Measurements from ENCODE around the gene TOGARAM1.

Gene TOGARAM1

DNA sequence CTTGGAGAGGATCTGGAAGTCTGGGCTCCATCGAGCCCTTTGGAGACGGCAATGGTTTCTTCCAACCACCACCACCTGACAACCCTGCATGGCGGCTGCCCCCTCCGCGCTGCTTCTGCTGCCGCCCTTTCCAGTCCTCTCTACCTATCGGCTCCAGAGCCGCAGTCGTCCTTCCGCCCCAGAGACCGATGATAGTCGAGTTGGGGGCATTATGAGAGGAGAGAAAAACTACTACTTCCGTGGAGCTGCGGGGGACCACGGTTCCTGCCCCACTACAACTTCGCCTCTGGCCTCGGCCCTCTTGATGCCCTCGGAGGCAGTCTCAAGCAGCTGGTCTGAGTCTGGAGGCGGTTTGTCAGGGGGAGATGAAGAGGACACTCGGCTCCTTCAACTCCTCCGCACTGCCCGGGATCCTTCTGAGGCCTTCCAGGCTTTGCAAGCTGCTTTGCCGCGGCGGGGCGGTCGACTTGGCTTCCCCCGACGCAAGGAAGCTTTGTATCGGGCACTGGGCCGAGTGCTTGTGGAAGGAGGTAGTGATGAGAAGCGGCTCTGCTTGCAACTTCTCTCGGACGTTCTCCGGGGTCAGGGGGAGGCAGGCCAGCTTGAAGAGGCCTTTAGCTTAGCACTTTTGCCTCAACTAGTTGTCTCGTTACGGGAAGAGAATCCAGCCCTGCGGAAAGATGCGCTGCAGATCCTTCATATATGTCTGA, 499 bp downstream of the TOGARAM1 start:
- peak; percentile 67 for DNase-seq (ENCODE audit: low spot score)

DNA sequence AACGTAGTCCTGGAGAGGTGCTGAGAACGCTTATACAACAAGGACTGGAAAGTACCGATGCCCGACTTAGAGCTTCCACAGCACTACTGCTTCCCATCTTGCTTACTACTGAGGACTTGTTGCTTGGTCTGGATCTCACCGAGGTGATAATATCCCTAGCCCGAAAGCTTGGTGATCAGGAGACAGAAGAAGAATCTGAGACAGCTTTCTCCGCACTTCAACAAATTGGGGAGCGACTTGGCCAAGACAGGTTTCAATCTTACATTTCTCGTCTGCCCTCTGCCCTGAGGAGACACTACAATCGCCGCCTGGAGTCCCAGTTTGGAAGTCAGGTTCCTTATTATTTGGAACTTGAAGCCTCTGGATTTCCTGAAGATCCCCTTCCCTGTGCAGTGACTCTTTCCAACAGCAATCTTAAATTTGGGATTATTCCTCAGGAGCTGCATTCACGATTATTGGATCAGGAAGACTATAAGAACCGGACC, 1.1 kb downstream of the TOGARAM1 start:
- peak; percentile 66 for DNase-seq (ENCODE audit: low spot score)

DNA sequence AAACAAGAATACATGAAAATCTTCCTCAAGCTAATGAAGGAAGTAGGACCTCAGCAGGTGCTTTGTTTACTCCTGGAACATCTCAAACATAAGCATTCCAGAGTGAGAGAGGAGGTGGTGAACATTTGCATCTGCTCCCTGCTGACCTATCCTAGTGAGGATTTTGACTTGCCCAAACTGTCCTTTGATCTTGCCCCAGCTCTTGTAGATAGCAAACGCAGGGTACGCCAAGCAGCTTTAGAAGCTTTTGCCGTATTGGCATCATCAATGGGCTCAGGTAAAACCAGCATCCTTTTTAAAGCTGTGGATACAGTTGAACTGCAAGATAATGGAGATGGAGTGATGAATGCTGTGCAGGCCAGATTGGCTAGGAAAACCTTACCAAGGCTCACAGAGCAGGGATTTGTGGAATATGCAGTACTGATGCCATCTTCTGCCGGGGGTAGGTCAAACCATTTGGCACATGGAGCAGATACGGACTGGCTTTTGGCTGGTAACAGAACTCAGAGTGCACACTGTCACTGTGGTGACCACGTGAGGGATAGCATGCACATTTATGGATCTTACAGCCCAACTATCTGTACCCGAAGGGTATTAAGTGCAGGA, 1.9 kb downstream of the TOGARAM1 start:
- DNase-seq (ENCODE audit: low spot score) = peak; percentile 75

DNA sequence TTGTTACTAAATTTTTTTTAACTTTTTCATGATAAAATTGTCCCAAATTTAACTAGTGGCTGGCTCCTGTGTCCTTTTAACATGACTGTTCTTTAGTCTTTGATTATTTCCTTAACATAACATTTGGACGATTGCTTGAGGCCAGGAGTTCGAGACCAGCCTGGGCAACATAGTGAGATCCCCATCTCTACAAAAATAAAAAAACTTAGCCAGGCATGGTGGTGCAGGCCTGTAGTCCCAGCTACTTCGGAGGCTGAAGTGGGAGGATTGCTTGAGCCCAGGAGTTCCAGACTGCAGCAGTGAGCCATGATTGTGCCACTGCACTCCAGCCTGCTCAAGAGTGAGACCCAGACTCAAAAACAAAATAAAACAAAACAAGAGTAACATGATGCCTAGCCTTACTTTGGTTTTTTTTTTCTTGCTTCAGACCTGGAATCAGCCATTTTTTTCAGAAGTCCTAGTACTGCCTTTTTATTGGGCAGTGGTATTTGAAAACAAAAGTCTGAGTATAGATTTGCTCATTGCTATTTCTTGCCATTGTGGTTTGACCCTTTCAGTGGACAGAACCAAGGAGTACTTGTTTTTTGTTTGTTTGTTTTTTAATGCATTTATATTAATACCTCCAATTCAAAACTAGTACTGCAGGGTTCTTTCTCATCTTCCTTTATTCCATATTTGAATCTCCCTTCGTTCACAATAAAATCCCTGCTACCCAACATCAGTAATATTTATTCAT, 4.8 kb downstream of the TOGARAM1 start:
- peak; percentile 15 for DNase-seq (ENCODE audit: low spot score)

DNA sequence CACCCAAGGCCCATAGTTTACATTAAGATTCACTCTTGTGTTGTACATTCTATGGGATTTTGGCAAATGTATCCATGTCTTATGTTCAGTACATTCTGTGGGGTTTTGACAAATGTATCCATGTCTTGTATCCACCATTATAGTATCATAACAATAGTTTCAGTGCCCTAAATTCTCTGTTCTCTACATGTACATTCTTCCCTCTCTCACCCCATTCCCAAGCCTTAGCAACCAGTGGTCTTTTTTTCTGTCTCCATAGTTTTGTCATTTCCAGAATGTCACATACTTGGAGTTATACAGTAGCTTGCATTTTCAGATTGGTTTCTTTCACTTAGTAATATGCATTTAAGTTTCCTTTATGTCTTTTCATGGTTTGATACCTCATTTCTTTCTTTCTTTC, 6.7 kb downstream of the TOGARAM1 start:
- DNase-seq (ENCODE audit: low spot score) = no peak

DNA sequence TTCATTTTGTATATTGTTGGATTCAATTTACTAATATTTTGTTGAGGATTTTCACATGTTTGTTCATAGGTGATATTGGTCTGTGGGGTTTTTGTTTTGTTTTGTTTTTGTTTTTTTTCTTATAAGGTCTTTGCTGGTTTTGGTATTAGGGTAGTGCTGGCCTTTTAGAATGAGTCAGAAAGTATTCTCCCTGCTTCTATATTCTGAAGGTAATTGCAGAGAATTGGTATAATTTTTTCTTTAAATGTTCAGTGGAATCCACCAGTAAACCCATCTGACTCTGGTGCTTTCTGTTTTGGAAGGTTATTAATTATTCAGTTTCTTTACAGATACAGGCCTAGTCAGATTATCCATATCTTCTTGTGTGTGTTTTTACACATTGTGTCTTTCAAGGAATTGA, 8.9 kb downstream of the TOGARAM1 start:
- no peak for DNase-seq (ENCODE audit: low spot score)

DNA sequence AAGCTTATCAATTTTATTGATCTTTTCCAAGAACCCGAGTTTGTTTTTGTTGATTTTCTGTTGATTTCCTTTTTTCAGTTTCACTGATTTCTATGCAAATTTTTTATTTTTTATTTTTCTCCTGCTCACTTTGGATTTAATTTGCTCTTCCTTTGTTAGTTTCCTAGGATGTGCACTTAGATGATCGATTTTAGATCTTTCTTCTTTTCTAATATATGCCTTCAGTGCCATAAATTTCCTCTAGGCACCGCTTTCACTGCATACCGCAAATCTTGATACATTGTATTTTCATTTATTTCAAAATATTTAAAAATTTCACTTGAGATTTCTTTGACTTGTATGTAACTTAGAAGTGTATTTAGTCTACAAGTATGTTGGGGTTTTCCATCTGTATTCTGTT, 9.5 kb downstream of the TOGARAM1 start:
- no peak for DNase-seq (ENCODE audit: low spot score)

DNA sequence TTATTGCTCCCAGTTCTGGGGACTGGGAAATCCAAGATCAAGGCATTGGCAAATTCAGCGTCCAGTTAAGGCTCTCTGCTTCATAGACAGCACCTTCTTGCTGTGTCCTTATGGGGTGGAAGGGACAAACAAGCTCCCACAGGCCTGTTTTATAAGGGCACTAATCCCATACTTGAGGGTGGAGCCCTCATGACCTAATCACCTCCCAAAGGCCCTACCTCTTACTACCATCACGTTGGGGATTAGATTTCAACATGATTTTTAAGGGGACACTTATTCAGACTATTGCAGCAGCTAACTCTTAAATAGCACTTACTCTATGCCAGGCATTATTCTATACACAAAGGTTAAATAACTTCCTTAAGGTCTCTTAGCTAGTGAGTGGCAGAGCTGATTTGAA, 17.3 kb downstream of the TOGARAM1 start:
- no peak for DNase-seq (ENCODE audit: low spot score)

DNA sequence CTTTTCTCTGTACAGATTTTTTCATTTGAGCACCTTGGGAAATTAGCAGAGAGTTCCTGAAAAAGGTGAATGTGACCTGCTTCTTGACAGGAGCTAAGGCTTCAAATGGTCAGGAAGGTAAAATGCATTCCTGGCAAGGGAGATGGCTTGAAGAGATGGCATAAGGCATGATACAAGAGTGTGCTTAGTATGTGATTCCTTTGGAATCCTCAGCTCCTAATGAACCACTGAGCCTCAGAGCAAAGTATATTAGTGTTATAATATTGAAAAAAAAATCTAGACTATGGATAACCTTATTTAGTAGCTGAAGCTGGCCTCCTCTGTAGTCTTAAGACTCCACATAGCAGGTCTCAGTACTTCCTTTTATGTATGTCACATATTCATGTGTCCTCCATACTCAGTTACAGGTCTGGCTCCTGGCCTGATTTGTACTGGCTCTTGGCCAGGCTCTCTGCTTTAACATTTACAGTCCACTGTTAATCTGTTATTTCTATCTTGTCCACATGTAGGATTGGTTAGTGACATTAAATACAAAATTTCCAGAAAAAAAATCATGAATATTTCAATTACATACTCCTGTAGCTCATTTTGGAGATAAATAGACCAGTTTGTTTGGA, 17.9 kb downstream of the TOGARAM1 start:
- DNase-seq (ENCODE audit: low spot score) = no peak

DNA sequence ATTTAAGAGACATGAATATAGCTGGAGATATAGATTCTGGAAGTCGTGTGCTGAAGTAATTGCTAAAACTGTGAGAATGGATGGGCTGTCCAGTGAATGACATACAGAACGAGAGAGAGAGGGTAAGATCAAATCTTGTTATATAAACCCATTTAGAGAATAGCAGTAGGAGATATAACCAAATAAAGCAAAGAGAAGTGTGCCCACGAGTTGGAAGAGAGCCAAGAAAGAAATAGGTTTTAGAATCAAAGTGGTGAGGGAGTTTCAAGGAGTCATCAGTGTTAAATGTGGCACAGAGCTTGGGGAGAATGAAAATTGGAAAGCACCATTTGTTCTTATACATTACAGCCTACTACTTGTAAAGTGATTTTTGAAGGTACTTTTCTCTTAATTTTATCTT, 19.2 kb downstream of the TOGARAM1 start:
- DNase-seq (ENCODE audit: low spot score) = no peak

DNA sequence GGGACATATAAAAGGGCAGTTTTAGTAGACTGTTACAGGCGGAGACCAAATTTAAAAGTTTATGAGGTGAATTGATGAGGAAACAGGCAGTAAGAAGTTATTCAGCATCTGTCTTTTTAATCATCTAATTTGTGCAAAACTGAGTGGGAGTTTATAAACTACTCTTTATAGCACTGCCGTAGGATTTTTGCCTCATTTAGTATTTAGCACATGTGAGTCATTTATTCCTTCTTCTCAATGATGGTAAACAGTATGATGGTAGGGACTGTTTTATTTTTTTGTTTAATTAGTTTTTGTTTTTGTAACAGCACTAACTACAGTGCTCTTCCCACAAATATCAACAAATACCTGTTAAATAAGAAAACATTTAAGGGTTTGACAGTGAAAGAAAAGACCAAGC, 20.6 kb downstream of the TOGARAM1 start:
- no peak for DNase-seq (ENCODE audit: low spot score)

DNA sequence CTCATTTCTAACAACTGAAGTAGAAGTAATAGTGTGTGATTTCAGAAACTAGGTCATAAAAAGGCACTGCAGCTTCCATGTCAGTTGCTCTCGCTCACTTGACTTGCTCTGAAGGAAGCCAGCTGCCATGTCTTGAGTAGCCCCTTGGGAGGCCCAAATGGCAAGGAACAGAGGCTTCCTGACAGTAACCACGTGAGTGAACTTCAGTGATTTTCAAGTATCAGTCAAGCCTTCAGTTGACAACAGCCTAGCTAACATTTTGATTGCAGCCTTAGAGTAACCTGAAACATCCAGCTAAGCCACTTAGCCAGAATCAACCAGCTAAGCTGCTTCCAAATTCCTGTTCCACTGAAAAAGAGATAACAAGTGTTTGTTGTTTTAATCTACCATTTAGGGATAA, 26.7 kb downstream of the TOGARAM1 start:
- no peak for DNase-seq (ENCODE audit: low spot score)

DNA sequence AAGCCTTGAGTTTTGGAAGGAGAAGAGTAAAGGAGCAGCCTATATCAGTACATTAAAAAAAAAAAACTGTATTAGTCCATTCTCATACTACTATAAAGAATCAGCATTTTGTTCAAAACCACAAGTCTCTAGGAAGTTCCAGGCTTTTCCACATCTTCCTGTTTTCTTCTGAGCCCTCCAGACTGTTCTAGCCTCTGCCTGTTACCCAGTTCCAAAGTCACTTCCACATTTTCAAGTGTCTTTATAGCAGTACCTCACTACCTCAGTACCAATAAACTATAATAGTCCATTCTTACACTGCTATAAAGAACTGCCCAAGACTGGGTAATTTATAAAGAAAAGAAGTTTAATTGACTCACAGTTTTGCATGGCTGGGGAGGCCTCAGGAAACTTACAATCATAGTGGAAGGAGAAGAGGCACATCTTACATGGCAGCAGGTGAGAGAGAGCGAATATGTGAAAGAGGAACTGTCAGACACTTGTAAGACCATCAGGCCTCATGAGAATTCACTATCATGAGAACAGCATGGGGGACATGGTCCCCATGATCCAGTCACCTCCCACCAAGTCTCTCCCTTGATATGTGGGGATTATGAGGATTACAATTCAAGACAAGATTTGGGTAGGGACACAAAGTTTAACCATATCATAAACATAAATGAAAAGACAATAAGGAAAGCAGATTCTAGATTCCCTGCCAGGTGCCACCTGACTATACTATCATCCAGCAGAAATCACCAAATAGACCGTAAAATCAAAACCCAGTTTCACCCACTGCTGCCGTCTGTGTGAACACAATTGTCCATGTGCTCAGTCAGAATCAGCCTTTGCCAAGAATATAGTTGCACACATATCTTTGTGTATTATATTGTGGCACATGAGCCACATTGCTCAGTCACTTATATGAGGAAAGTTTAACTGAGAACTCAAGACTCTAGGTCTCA, 27.8 kb downstream of the TOGARAM1 start:
- DNase-seq (ENCODE audit: low spot score) = no peak

DNA sequence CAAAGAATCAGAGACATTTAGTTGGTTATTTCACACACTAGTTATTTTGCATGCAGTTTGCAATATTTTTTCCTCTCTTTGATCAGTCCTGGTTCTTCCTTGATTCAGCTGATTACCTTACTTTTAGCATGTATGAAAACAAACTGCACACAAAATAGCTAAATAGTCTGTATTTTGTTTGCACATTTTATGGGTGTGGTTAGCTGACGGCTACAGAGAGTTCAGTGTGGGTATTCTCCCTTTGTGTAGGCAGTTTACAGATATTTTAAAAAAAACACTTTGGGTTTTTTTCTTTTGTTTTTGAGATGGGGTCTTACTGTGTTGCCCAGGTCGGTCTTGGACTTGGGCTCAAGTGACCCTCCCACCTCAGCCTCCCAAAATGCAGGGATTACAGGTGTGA, 28.5 kb downstream of the TOGARAM1 start:
- no peak for DNase-seq (ENCODE audit: low spot score)

DNA sequence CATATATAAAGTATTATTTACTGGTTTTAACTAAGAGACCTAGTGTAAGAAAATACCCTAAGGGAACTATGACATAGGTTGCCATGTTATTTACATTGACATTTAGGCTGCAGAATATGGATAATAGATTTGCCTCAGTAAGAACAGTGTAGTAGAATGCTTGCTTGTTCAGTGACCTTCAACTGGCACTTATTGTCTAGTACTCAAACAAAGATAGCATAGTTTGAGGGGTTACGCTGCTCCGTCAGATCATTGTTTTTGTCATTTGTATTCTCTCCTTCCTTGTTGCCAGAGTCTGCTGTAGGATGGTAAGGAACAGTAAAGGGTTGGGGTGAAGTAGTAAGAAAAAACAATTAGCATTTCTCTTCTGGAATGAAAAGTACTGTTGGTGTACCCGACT, 33.2 kb downstream of the TOGARAM1 start:
- DNase-seq (ENCODE audit: low spot score) = no peak

DNA sequence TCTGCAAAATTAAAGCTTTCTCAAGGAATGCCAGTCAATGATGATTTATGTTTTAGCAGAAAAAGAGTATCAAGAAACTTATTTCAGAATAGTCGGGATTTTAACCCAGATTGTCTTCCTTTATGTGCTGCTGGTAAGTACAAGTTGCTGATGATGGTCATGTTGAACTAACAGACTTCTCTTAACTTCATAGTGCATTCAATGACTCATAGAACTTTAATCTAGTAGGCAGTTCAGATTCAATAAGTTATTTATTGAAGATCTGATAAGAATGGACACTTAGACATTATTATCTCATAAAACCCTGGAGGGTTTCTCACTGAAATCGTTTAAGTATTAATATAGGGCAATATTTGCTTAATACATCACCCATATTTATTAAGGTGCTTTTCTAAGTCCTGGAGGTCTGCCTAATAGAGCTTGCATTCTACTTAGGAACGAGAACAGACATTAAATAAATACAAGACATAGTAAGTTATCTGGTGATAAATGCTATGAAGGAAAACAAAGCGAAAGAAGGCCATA, 33.8 kb downstream of the TOGARAM1 start:
- DNase-seq (ENCODE audit: low spot score) = no peak

DNA sequence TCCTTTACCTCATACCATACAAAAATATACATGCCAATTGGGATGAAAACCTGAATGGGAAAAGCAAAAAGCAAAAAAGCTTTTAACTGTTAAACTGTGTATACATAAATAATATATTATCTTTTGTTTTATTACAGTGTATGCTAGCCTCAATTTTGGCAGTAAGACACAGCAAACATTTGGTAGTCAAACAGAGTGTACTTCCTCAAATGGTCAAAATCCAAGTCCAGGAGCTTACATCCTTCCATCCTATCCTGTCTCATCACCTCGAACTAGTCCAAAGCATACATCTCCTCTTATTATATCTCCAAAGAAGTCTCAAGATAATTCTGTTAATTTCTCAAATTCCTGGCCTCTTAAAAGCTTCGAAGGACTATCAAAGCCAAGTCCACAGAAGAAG, 41.9 kb downstream of the TOGARAM1 start:
- DNase-seq (ENCODE audit: low spot score) = no peak

DNA sequence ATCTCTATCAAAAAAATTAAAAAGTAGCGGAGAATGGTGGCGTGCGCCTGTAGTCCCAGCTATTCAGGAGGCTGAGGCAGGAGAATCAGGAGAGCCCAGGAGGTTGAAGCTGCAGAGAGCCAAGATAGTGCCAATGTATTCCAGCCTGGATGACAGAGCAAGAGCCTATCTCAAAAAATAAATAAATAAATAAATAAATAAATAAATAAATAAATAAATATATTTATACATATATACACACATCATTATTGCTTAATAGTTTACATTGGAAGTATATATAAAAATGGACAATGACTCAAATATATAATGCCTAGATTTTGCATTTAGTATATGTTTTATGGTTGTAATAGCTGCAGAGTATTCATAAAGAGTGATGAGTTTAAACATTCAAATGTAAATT, 53.1 kb downstream of the TOGARAM1 start:
- DNase-seq (ENCODE audit: low spot score) = no peak

DNA sequence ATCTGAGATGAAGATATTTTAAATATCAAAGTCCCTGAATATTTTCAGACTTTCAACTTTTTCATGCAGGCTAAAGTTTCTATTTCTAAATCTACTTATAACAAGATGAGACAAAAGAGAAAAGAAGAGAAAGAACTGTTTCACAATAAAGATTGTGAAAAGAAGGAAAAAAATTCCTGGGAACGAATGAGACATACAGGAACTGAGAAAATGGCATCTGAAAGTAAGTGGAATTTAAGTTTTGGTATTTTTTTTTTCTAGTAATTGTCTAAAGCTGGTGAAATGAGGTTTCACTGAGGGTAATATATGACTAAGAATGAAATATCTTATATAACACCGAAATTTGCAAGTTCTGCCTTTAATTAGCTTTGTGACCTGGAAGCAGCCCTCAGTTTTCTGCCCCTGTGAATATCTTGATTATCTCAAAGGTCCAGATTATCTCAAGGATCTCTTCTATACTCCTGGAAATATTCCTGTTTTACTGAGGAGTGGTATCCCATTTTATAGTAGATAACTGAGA, 66.2 kb downstream of the TOGARAM1 start:
- no peak for DNase-seq (ENCODE audit: low spot score)

DNA sequence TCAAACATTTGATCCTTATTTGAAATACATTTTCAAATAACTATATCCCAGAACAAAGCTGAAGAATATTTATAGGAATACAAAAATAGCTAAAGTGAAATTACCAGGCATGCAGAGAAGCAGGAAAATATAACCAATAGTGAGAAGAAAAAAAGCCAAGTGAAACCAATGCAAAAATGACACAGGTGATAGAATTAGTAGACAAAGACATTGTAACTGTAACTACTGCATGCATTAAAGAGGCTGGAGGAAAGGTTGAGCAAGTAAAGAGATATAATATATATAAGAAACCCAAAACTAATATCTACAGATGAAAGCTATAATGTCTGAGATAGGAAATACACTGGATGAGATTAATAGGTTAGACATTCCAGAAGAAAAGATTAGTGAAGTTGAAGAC, 72.7 kb downstream of the TOGARAM1 start:
- no peak for DNase-seq (ENCODE audit: low spot score)

DNA sequence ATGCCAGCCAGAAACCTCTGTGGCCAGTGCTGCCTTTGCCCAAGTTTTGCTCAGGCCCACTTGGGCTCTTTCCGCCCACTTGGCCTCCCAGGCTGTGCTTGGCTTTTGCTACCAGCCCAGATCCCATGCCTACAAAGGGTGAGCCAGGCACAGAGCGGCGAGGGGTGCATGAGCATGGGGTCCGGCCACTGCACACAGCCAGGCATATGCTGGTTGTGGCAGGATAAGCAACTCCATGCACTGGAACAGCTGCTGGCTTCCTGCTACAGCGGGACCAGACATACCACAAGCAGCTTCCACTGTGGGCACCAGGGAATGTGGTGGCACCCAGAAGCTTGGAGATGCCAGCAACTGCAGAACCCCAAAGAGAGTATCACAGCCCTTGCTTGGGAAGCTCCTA, 76.3 kb downstream of the TOGARAM1 start:
- DNase-seq (ENCODE audit: low spot score) = no peak
